Natural killer cell (primary cell): ENCODE measurements around the gene PHACTR1. TPM values are rescaled to one million over a fixed set of nuclear protein-coding genes. Genes with fewer than 3 reads are reported as not detected.

Experiments
- ATAC-seq, 3 donors: fragments of 150-1000 bp in 2 of 3; fragments of 200-7000 bp in 1 of 3; cut with Tn5 transposase; 1 replicate in 1 of 3; 2 replicates in 2 of 3; pipeline ENCODE4 v1.10.0; 2021; ENCODE audit warnings: mild to moderate bottlenecking in 2 of 3, moderate library complexity in 2 of 3
- DNase-seq, 2 donors: peaks; one replicate each; pipeline versions ENCODE4 v3.0.0 to v3.0.0-alpha.2; 2013 to 2021; ENCODE audit warnings: mixed read lengths in 1 of 2
- H3K27ac ChIP-seq: one replicate; pipeline ENCODE4 v1.5.1; 2013; ENCODE audit warnings: mild to moderate bottlenecking, low read length
- H3K27me3 ChIP-seq: one replicate; pipeline ENCODE4 v1.6.1; 2013; ENCODE audit warnings: low read length; ENCODE audit not compliant: control insufficient read depth, insufficient read depth
- H3K36me3 ChIP-seq: one replicate; pipeline ENCODE4 v1.6.1; 2013; ENCODE audit warnings: low read length; ENCODE audit not compliant: control insufficient read depth, insufficient read depth
- H3K4me1 ChIP-seq: one replicate; pipeline ENCODE4 v1.6.1; 2013; ENCODE audit warnings: low read length; ENCODE audit not compliant: control insufficient read depth, insufficient read depth
- H3K4me3 ChIP-seq: one replicate; pipeline ENCODE4 v1.5.1; 2013; ENCODE audit warnings: low read length
- H3K9me3 ChIP-seq: one replicate; pipeline ENCODE4 v1.6.1; 2013; ENCODE audit warnings: low read length; ENCODE audit not compliant: control insufficient read depth, insufficient read depth
- H3K27ac Mint-ChIP-seq, 2 donors: one replicate each; pipeline ENCODE4 v1.8.0; 2022; ENCODE audit warnings: mild to moderate bottlenecking in 2 of 2, mixed read lengths in 2 of 2, moderate library complexity in 1 of 2
- H3K27me3 Mint-ChIP-seq, 2 donors: one replicate each; pipeline ENCODE4 v1.8.0; 2022; ENCODE audit warnings: low read depth in 2 of 2, mixed read lengths in 2 of 2
- H3K36me3 Mint-ChIP-seq: one replicate; pipeline ENCODE4 v1.8.0; 2022; ENCODE audit warnings: mixed read lengths
- H3K4me1 Mint-ChIP-seq, 2 donors: one replicate each; pipeline ENCODE4 v1.8.0; 2022; ENCODE audit warnings: mixed read lengths in 2 of 2
- H3K4me3 Mint-ChIP-seq: one replicate; pipeline ENCODE4 v1.8.0; 2022; ENCODE audit warnings: mild to moderate bottlenecking, moderate library complexity, mixed read lengths
- H3K9me3 Mint-ChIP-seq, 2 donors: one replicate each; pipeline ENCODE4 v1.8.0; 2022; ENCODE audit warnings: mixed read lengths in 2 of 2
- CTCF ChIP-seq: fragments of 200-600 bp; IDR thresholded peaks from one replicate; pipeline ENCODE4 v1.8.0; 2022; ENCODE audit warnings: antibody characterized with exemption
- WGBS: methylation state at CpG from one replicate; pipeline ENCODE4 v1.1.7; 2013; ENCODE audit warnings: missing lambda C conversion rate; ENCODE audit not compliant: insufficient coverage; 5-methylcytosine and 5-hydroxymethylcytosine counted together
- intact Hi-C: fragments of 100-400 bp; cut with micrococcal nuclease; formaldehyde crosslinking; loops from one replicate; pipeline ENCODE4 v1.14.2; 2022
- total RNA-seq, 4 donors: library from RNA; stranded (reverse); fragments of 120-200 nt in 1 of 4; gene quantifications; one replicate each; pipeline versions ENCODE4 v1.2.3 to v1.2.4, GENCODE V29; 2013 to 2022

The PHACTR1 gene
- total RNA-seq, 3 donors from 2014 or later (not counting 1 experiment from before 2014, with no cell fraction given), result 5.2 to 19.0 (median 5.4) TPM

GRCh38 chr6:13261464-13261994 lies 545.0 kb downstream of the PHACTR1 start:
- Mint-ChIP-seq H3K27me3 (peaks cover 0 to 2% of the 10 kb centered on the region in 2 donors), H3K36me3 (no peaks in the 10 kb centered on the region), H3K9me3 (no peaks in the 10 kb centered on the region), H3K27ac (no peak overlapping the region), H3K4me3 (no peak overlapping the region), H3K4me1 (no peaks in the 10 kb centered on the region)
- TF ChIP-seq CTCF, result no peak
- Histone ChIP-seq H3K4me1 (peaks cover 9% of the 10 kb centered on the region), H3K27ac (peak overlapping the region; percentile 19), H3K9me3 (no peaks in the 10 kb centered on the region), H3K4me3 (no peak overlapping the region), H3K27me3 (no peaks in the 10 kb centered on the region), H3K36me3 (no peaks in the 10 kb centered on the region)
- DNase-seq (no peak), ATAC-seq (peak in 2 of 3 donors; percentile 17 to 58)
- intact Hi-C loops, result no loop called here
- 26% methylated on average over 1 of the region's 1 CpG for WGBS

GRCh38 chr6:13262302-13263230 lies 546.0 kb downstream of the PHACTR1 start:
- H3K4me3 Mint-ChIP-seq, result no peak overlapping the region
- Histone ChIP-seq H3K4me3 (no peak overlapping the region), H3K27ac (peak overlapping the region; percentile 19), H3K36me3 (no peaks in the 10 kb centered on the region), H3K4me1 (peaks cover 9% of the 10 kb centered on the region), H3K9me3 (no peaks in the 10 kb centered on the region), H3K27me3 (no peaks in the 10 kb centered on the region)
- H3K27me3 Mint-ChIP-seq, result peaks cover 0 to 2% of the 10 kb centered on the region in 2 donors
- no peaks in the 10 kb centered on the region for H3K4me1 Mint-ChIP-seq
- TF ChIP-seq CTCF, result no peak
- DNase-seq (no peak), ATAC-seq (no peak)
- intact Hi-C loops, result no loop called here
- WGBS, result no CpG with 5 or more reads among the region's 1 CpG
- H3K9me3 Mint-ChIP-seq, result no peaks in the 10 kb centered on the region
- no peaks in the 10 kb centered on the region for H3K36me3 Mint-ChIP-seq
- no peak overlapping the region for H3K27ac Mint-ChIP-seq

GRCh38 chr6:13263669-13264068 lies 547.1 kb downstream of the PHACTR1 start:
- DNase-seq (no peak), ATAC-seq (no peak)
- Mint-ChIP-seq H3K27me3 (peaks cover 0 to 2% of the 10 kb centered on the region in 2 donors), H3K4me3 (no peak overlapping the region), H3K27ac (no peak overlapping the region), H3K36me3 (no peaks in the 10 kb centered on the region), H3K9me3 (no peaks in the 10 kb centered on the region), H3K4me1 (no peaks in the 10 kb centered on the region)
- Histone ChIP-seq H3K4me1 (peaks cover 9% of the 10 kb centered on the region), H3K27ac (no peak overlapping the region), H3K4me3 (no peak overlapping the region), H3K27me3 (no peaks in the 10 kb centered on the region), H3K9me3 (no peaks in the 10 kb centered on the region), H3K36me3 (no peaks in the 10 kb centered on the region)
- no peak for TF ChIP-seq CTCF
- intact Hi-C loops, result no loop called here
- WGBS, result 87% methylated on average over 5 of the region's 6 CpGs
